ENCODE results near the gene SGPP1. TPM values are rescaled to one million over a fixed set of nuclear protein-coding genes. Genes with fewer than 3 reads are reported as not detected.
"Not testable (repeated sequence)": the region's sequence is repeated elsewhere in the genome, so short reads cannot be mapped to it uniquely, and the experiment has no call there.

SGPP1 gene
- total and polyA plus RNA-seq, 2 donors = 12.6 to 21.0 TPM

DNA sequence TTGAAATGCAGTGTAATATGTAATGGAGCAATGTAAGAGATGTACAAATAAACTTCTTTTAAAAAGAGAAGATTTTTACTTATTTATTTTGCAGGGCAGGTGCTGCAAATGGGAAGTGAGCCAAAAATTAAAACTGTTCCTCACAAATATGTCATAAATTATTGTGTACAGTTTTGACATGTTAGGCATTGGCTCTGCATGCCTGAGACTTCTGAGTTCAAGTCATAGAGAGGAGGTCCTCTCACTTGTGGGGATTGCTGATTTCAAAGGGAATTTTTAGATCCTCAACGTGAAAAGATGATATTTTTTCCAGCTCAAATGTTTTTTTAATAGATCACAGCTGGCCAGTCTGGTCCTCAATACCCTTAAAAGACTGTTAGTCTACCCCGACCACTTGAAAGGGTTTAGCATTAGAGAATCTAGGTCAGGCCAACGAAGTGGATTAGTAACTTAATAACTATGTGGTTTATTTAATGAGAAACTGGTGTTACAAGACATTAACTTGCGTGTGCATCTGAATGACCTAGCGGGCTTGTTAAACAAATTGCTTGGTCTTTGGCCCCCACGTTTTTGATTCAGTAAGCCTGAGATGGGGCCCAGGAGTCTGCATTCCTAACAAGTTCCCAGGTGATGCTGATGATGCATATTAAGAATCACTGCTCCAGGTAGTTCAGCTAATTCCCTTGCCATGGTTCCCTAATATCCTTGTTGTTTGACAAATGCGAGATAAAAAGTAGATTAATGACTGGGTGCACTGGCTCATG, 55.3 kb downstream of the SGPP1 start:
- no peak for DNase-seq (ENCODE audit: low read depth in 6 of 9, low spot score in 9 of 9)

GRCh38 chr14:63671987-63672386, 55.9 kb downstream of the SGPP1 start:
- no peak overlapping the region for H3K27ac ChIP-seq (ENCODE audit: low read depth in 1 of 2, low read length in 1 of 2)
- H3K4me3 ChIP-seq (ENCODE audit: low read length in 2 of 2) = no peak overlapping the region
- DNase-seq (ENCODE audit: low read depth in 6 of 9, low spot score in 9 of 9) = no peak
- H3K27me3 ChIP-seq (ENCODE audit: control insufficient read depth in 2 of 2, insufficient read depth in 1 of 2, low read length in 1 of 2) = no peaks in the 10 kb centered on the region
- H3K36me3 ChIP-seq (ENCODE audit: control insufficient read depth in 2 of 2, insufficient read depth in 2 of 2, low read length in 1 of 2) = peaks cover 0 to 3% of the 10 kb centered on the region in 2 donors
- no peaks in the 10 kb centered on the region for H3K9me3 ChIP-seq (ENCODE audit: control insufficient read depth in 2 of 2, insufficient read depth in 1 of 2, low read length in 1 of 2)
- H3K4me1 ChIP-seq (ENCODE audit: control insufficient read depth in 2 of 2, insufficient read depth in 2 of 2, low read length in 2 of 2) = no peaks in the 10 kb centered on the region
- 98% methylated on average over 3 of the region's 3 CpGs for WGBS

More for the DNA sequence above, 55.3 kb downstream of the SGPP1 start:
- peaks cover 0 to 3% of the 10 kb centered on the region in 2 donors for H3K36me3 ChIP-seq (ENCODE audit: control insufficient read depth in 2 of 2, insufficient read depth in 2 of 2, low read length in 1 of 2)
- H3K9me3 ChIP-seq (ENCODE audit: control insufficient read depth in 2 of 2, insufficient read depth in 1 of 2, low read length in 1 of 2) = no peaks in the 10 kb centered on the region
- no peak overlapping the region for H3K27ac ChIP-seq (ENCODE audit: low read depth in 1 of 2, low read length in 1 of 2)
- 88% methylated on average over 7 of the region's 7 CpGs for WGBS
- H3K4me1 ChIP-seq (ENCODE audit: control insufficient read depth in 2 of 2, insufficient read depth in 2 of 2, low read length in 2 of 2) = peaks cover 0 to 2% of the 10 kb centered on the region in 2 donors
- no peaks in the 10 kb centered on the region for H3K27me3 ChIP-seq (ENCODE audit: control insufficient read depth in 2 of 2, insufficient read depth in 1 of 2, low read length in 1 of 2)
- H3K4me3 ChIP-seq (ENCODE audit: low read length in 2 of 2) = no peak overlapping the region

- Histone ChIP-seq H3K4me1 (ENCODE audit: control insufficient read depth in 2 of 2, insufficient read depth in 2 of 2, low read length in 2 of 2) (no peaks in the 10 kb centered on the region), H3K9me3 (ENCODE audit: control insufficient read depth in 2 of 2, insufficient read depth in 1 of 2, low read length in 1 of 2) (no peaks in the 10 kb centered on the region), H3K27me3 (ENCODE audit: control insufficient read depth in 2 of 2, insufficient read depth in 1 of 2, low read length in 1 of 2) (no peaks in the 10 kb centered on the region), H3K36me3 (ENCODE audit: control insufficient read depth in 2 of 2, insufficient read depth in 2 of 2, low read length in 1 of 2) (no peaks in the 10 kb centered on the region), H3K27ac (ENCODE audit: low read depth in 1 of 2, low read length in 1 of 2) (no peak overlapping the region), H3K4me3 (ENCODE audit: low read length in 2 of 2) (no peak overlapping the region)
- no peak for DNase-seq (ENCODE audit: low read depth in 6 of 9, low spot score in 9 of 9)
Measured at GRCh38 chr14:63670692-63671091, 57.2 kb downstream of the SGPP1 start.

DNA sequence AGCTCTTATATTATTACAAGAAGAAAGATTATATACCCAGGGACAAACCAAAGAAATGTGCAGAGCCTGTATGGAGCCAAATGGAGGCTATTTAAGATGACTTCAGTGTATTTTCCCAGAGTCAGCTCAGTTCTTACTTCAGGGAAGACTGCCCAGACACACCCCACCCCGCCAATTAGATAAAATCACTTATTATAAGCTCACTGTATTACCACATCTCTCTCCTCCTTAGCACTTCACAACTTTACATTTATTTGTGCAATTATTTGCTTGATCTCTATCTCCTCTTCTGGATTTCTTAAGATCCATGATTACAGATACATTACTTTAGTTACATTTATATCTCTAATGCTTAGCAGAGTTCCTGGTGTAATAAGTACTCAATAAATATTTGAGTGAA, 61.5 kb downstream of the SGPP1 start:
- Histone ChIP-seq H3K4me3 (ENCODE audit: low read length in 2 of 2) (no peak overlapping the region), H3K36me3 (ENCODE audit: control insufficient read depth in 2 of 2, insufficient read depth in 2 of 2, low read length in 1 of 2) (no peaks in the 10 kb centered on the region), H3K9me3 (ENCODE audit: control insufficient read depth in 2 of 2, insufficient read depth in 1 of 2, low read length in 1 of 2) (peaks cover 0 to 8% of the 10 kb centered on the region in 2 donors), H3K27me3 (ENCODE audit: control insufficient read depth in 2 of 2, insufficient read depth in 1 of 2, low read length in 1 of 2) (no peaks in the 10 kb centered on the region), H3K4me1 (ENCODE audit: control insufficient read depth in 2 of 2, insufficient read depth in 2 of 2, low read length in 2 of 2) (no peaks in the 10 kb centered on the region), H3K27ac (ENCODE audit: low read depth in 1 of 2, low read length in 1 of 2) (no peak overlapping the region)
- no peak for DNase-seq (ENCODE audit: low read depth in 6 of 9, low spot score in 9 of 9)
- 98% methylated on average over 1 of the region's 1 CpG for WGBS

GRCh38 chr14:63663428-63664341, 64.2 kb downstream of the SGPP1 start:
- no peak overlapping the region for H3K27ac ChIP-seq (ENCODE audit: low read depth in 1 of 2, low read length in 1 of 2)
- H3K27me3 ChIP-seq (ENCODE audit: control insufficient read depth in 2 of 2, insufficient read depth in 1 of 2, low read length in 1 of 2) = no peaks in the 10 kb centered on the region
- H3K4me3 ChIP-seq (ENCODE audit: low read length in 2 of 2) = no peak overlapping the region
- WGBS = 97% methylated on average over 12 of the region's 12 CpGs
- H3K36me3 ChIP-seq (ENCODE audit: control insufficient read depth in 2 of 2, insufficient read depth in 2 of 2, low read length in 1 of 2) = peaks cover 0 to 2% of the 10 kb centered on the region in 2 donors
- no peak for DNase-seq (ENCODE audit: low read depth in 6 of 9, low spot score in 9 of 9)
- H3K9me3 ChIP-seq (ENCODE audit: control insufficient read depth in 2 of 2, insufficient read depth in 1 of 2, low read length in 1 of 2) = peaks cover 0 to 8% of the 10 kb centered on the region in 2 donors
- H3K4me1 ChIP-seq (ENCODE audit: control insufficient read depth in 2 of 2, insufficient read depth in 2 of 2, low read length in 2 of 2) = no peaks in the 10 kb centered on the region

GRCh38 chr14:63662776-63663175, 65.1 kb downstream of the SGPP1 start:
- WGBS = 97% methylated on average over 8 of the region's 8 CpGs

GRCh38 chr14:63661881-63662280, 66.0 kb downstream of the SGPP1 start:
- H3K27me3 ChIP-seq (ENCODE audit: control insufficient read depth in 2 of 2, insufficient read depth in 1 of 2, low read length in 1 of 2); H3K4me1 ChIP-seq (ENCODE audit: control insufficient read depth in 2 of 2, insufficient read depth in 2 of 2, low read length in 2 of 2); H3K27ac ChIP-seq (ENCODE audit: low read depth in 1 of 2, low read length in 1 of 2); DNase-seq (ENCODE audit: low read depth in 6 of 9, low spot score in 9 of 9); H3K9me3 ChIP-seq (ENCODE audit: control insufficient read depth in 2 of 2, insufficient read depth in 1 of 2, low read length in 1 of 2); H3K4me3 ChIP-seq (ENCODE audit: low read length in 2 of 2); H3K36me3 ChIP-seq (ENCODE audit: control insufficient read depth in 2 of 2, insufficient read depth in 2 of 2, low read length in 1 of 2): not testable (repeated sequence)
- 99% methylated on average over 10 of the region's 10 CpGs for WGBS

More at GRCh38 chr14:63662776-63663175, 65.1 kb downstream of the SGPP1 start:
- peaks cover 0 to 8% of the 10 kb centered on the region in 2 donors for H3K9me3 ChIP-seq (ENCODE audit: control insufficient read depth in 2 of 2, insufficient read depth in 1 of 2, low read length in 1 of 2)
- H3K36me3 ChIP-seq (ENCODE audit: control insufficient read depth in 2 of 2, insufficient read depth in 2 of 2, low read length in 1 of 2) = peaks cover 0 to 4% of the 10 kb centered on the region in 2 donors
- no peaks in the 10 kb centered on the region for H3K27me3 ChIP-seq (ENCODE audit: control insufficient read depth in 2 of 2, insufficient read depth in 1 of 2, low read length in 1 of 2)
- no peak overlapping the region for H3K4me3 ChIP-seq (ENCODE audit: low read length in 2 of 2)
- DNase-seq (ENCODE audit: low read depth in 6 of 9, low spot score in 9 of 9) = no peak
- no peak overlapping the region for H3K27ac ChIP-seq (ENCODE audit: low read depth in 1 of 2, low read length in 1 of 2)
- H3K4me1 ChIP-seq (ENCODE audit: control insufficient read depth in 2 of 2, insufficient read depth in 2 of 2, low read length in 2 of 2) = no peaks in the 10 kb centered on the region

DNA sequence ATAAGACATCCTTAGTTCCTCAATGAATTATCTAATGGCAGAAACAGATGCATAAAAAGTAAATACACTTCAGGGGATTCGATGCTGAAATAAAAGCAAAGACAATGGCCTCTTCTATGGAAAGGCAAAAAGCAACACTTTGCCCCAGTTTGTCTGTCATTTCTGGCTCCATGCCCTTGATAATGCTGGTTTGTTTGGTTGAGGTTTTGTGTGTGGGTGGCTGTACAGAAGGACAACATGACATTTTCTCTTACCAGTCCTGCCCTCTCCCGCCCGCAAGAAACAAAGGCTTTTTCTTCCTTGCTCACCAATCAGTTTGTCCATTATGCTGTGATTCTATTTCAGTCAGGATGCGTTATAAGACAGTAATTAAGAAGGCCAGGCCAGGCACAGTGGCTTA, 68.1 kb downstream of the SGPP1 start:
- peaks cover 0 to 4% of the 10 kb centered on the region in 2 donors for H3K36me3 ChIP-seq (ENCODE audit: control insufficient read depth in 2 of 2, insufficient read depth in 2 of 2, low read length in 1 of 2)
- H3K27me3 ChIP-seq (ENCODE audit: control insufficient read depth in 2 of 2, insufficient read depth in 1 of 2, low read length in 1 of 2) = no peaks in the 10 kb centered on the region
- no peak overlapping the region for H3K4me3 ChIP-seq (ENCODE audit: low read length in 2 of 2)
- peaks cover 0 to 8% of the 10 kb centered on the region in 2 donors for H3K9me3 ChIP-seq (ENCODE audit: control insufficient read depth in 2 of 2, insufficient read depth in 1 of 2, low read length in 1 of 2)
- no peak for DNase-seq (ENCODE audit: low read depth in 6 of 9, low spot score in 9 of 9)
- WGBS = 97% methylated on average over 4 of the region's 4 CpGs
- no peak overlapping the region for H3K27ac ChIP-seq (ENCODE audit: low read depth in 1 of 2, low read length in 1 of 2)
- no peaks in the 10 kb centered on the region for H3K4me1 ChIP-seq (ENCODE audit: control insufficient read depth in 2 of 2, insufficient read depth in 2 of 2, low read length in 2 of 2)

DNA sequence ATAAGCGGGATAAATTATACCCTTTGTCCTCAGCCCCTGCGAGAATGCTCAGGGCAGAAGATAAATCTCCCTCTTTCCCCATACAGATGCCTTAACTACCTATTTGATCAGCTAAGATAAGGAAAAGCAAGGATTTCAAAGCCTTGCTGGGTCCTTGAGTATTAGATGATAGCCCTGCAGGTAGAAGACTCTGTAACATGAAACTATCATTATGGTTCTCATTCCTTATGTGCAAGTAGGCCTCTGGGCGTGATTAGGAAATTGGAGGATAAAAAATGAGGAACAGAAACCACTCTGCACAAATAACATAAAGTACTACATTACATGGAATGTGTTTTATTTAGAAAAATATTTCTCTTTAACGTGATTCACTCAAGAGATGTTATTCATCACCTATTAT, 71.7 kb downstream of the SGPP1 start:
- Histone ChIP-seq H3K36me3 (ENCODE audit: control insufficient read depth in 2 of 2, insufficient read depth in 2 of 2, low read length in 1 of 2) (peaks cover 0 to 7% of the 10 kb centered on the region in 2 donors), H3K4me1 (ENCODE audit: control insufficient read depth in 2 of 2, insufficient read depth in 2 of 2, low read length in 2 of 2) (peaks cover 2 to 3% of the 10 kb centered on the region in 2 donors), H3K27me3 (ENCODE audit: control insufficient read depth in 2 of 2, insufficient read depth in 1 of 2, low read length in 1 of 2) (no peaks in the 10 kb centered on the region), H3K9me3 (ENCODE audit: control insufficient read depth in 2 of 2, insufficient read depth in 1 of 2, low read length in 1 of 2) (no peaks in the 10 kb centered on the region), H3K27ac (ENCODE audit: low read depth in 1 of 2, low read length in 1 of 2) (no peak overlapping the region), H3K4me3 (ENCODE audit: low read length in 2 of 2) (no peak overlapping the region)
- no peak for DNase-seq (ENCODE audit: low read depth in 6 of 9, low spot score in 9 of 9)
- 93% methylated on average over 4 of the region's 4 CpGs for WGBS
